Gastroesophageal sphincter (tissue), 3 donors: ENCODE data around the gene CREBBP.

Experiments
- EP300 ChIP-seq: sonication (generic); formaldehyde crosslinking; IDR thresholded peaks from one replicate; pipeline ENCODE4 v1.6.1; 2017; ENCODE audit warnings: antibody characterized with exemption, mild to moderate bottlenecking
- POLR2A ChIP-seq, 2 donors: fragments of 450-650 bp; IDR thresholded peaks; one replicate each; pipeline ENCODE4 v1.6.1; 2017; ENCODE audit warnings: antibody characterized with exemption in 2 of 2, mild to moderate bottlenecking in 2 of 2, moderate library complexity in 1 of 2
- POLR2AphosphoS5 ChIP-seq: sonication (generic); formaldehyde crosslinking; IDR thresholded peaks from one replicate; pipeline ENCODE4 v1.6.1; 2017; ENCODE audit warnings: antibody characterized with exemption
- TF ChIP-seq, protein P1 (sequence below), 4 experiments: fragments of 200-600 bp in 2 of 4; fragments of 450-650 bp in 2 of 4; sonication (generic) in 1 of 4; IDR thresholded peaks; one replicate each; pipeline ENCODE4 v1.5.1; 2017 to 2019; ENCODE audit warnings: antibody characterized with exemption in 4 of 4, mild to moderate bottlenecking in 2 of 4, moderate library complexity in 2 of 4

DNA sequence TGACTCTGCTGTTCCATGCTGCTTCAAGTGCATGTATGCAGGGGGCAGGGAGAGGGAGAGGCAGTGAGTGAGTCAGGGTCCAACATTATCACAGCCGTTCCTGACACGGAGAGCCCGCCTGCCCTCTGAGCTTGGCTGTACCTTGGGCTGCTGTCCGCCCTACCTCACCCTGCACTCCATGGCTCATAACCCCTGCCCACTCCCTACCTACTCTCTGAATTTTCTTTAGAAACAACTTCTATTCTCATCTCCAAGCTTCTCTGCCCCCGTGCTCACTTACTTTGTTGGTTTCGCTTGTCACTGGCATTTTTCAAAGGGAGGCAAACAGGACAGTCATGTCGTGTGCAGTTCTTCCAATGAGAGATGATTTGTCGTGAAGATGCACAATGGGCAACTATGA lies 88.8 kb downstream of the CREBBP start:
- TF ChIP-seq, protein P1, sequence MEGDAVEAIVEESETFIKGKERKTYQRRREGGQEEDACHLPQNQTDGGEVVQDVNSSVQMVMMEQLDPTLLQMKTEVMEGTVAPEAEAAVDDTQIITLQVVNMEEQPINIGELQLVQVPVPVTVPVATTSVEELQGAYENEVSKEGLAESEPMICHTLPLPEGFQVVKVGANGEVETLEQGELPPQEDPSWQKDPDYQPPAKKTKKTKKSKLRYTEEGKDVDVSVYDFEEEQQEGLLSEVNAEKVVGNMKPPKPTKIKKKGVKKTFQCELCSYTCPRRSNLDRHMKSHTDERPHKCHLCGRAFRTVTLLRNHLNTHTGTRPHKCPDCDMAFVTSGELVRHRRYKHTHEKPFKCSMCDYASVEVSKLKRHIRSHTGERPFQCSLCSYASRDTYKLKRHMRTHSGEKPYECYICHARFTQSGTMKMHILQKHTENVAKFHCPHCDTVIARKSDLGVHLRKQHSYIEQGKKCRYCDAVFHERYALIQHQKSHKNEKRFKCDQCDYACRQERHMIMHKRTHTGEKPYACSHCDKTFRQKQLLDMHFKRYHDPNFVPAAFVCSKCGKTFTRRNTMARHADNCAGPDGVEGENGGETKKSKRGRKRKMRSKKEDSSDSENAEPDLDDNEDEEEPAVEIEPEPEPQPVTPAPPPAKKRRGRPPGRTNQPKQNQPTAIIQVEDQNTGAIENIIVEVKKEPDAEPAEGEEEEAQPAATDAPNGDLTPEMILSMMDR (IDR thresholded peaks at IDR 0.05) = no peak
- no peak for TF ChIP-seq EP300
- no peak for TF ChIP-seq POLR2AphosphoS5
- TF ChIP-seq POLR2A (IDR thresholded peaks at IDR 0.05) = no peak
